HEK293 (cell line): ENCODE results near the gene VWF.

Experiments
- CTCF ChIA-PET: fragments of 350-600 bp; formaldehyde crosslinking; extraction: SDS; loops from one replicate; lab custom pipeline; 2021; ENCODE audit warnings: antibody characterized with exemption; lab: Yijun Ruan, JAX
- POLR2A ChIA-PET: fragments of 300-600 bp; formaldehyde crosslinking; extraction: SDS; loops from one replicate; lab custom pipeline; 2020; ENCODE audit warnings: antibody characterized with exemption, inconsistent platforms; lab: Yijun Ruan, JAX
- H3K27ac ChIP-seq: fragments of 200-500 bp; sonication (Bioruptor generic); 2 replicates; pipeline ENCODE4 v1.5.1; 2014; ENCODE audit warnings: low read depth, low read length, control low read depth, inconsistent platforms; ENCODE audit errors: extremely low read depth
- H3K36me3 ChIP-seq, 2 experiments: fragments of 200-500 bp in 1 of 2; sonication (Bioruptor generic) in 1 of 2; 1 replicate in 1 of 2; 2 replicates in 1 of 2; pipeline ENCODE4 v1.5.1; 2014 to 2017; ENCODE audit warnings: inconsistent platforms in 2 of 2, low read length in 2 of 2; ENCODE audit not compliant: control insufficient read depth in 2 of 2, insufficient read depth in 1 of 2
- H3K4me1 ChIP-seq: fragments of 200-500 bp; sonication (Bioruptor generic); 2 replicates; pipeline ENCODE4 v1.5.1; 2014; ENCODE audit warnings: mild to moderate bottlenecking, low read length, inconsistent platforms; ENCODE audit not compliant: control insufficient read depth, insufficient read depth
- H3K4me3 ChIP-seq: 2 replicates; pipeline ENCODE4 v1.5.1; 2011; ENCODE audit warnings: low read depth, mild to moderate bottlenecking, control low read depth, low read length, moderate library complexity
- H3K9me3 ChIP-seq: fragments of 200-500 bp; sonication (Bioruptor generic); 2 replicates; pipeline ENCODE4 v1.5.1; 2014; ENCODE audit warnings: low read depth, low read length, inconsistent platforms; ENCODE audit not compliant: control insufficient read depth, insufficient read depth
- HOXD13 ChIP-seq: sonication (generic); formaldehyde crosslinking; IDR thresholded peaks from 2 replicates; pipeline ENCODE4 v1.8.0; 2022; ENCODE audit warnings: missing genetic modification reagents, borderline replicate concordance
- OSR2 ChIP-seq: fragments of 450-650 bp; formaldehyde crosslinking; IDR thresholded peaks from 2 replicates; pipeline ENCODE4 v1.5.1; 2016; ENCODE audit warnings: missing biosample characterization, missing genetic modification characterization
- REST ChIP-seq: fragments of 450-650 bp; formaldehyde crosslinking; IDR thresholded peaks from 2 replicates; pipeline ENCODE4 v1.5.1; 2016; ENCODE audit warnings: missing biosample characterization, missing genetic modification characterization
- SP7 ChIP-seq: fragments of 450-650 bp; formaldehyde crosslinking; IDR thresholded peaks from 2 replicates; pipeline ENCODE4 v1.5.1; 2016; ENCODE audit warnings: missing biosample characterization, missing genetic modification characterization
- TCF7L2 ChIP-seq: IDR thresholded peaks from 2 replicates; pipeline ENCODE4 v1.6.1; 2011; ENCODE audit warnings: low read depth, mild to moderate bottlenecking, inconsistent platforms, low read length, moderate library complexity, borderline replicate concordance
- ZBTB1 ChIP-seq: fragments of 450-650 bp; formaldehyde crosslinking; IDR thresholded peaks from 2 replicates; pipeline ENCODE4 v1.5.1; 2016; ENCODE audit warnings: missing biosample characterization, missing genetic modification characterization
- ZIC2 ChIP-seq: fragments of 450-650 bp; formaldehyde crosslinking; IDR thresholded peaks from 2 replicates; pipeline ENCODE4 v1.5.1; 2016; ENCODE audit warnings: missing biosample characterization, missing genetic modification characterization
- ZNF239 ChIP-seq: fragments of 450-650 bp; formaldehyde crosslinking; IDR thresholded peaks from 2 replicates; pipeline ENCODE4 v1.5.1; 2016; ENCODE audit warnings: missing biosample characterization, missing genetic modification characterization
- ZNF24 ChIP-seq: fragments of 450-650 bp; formaldehyde crosslinking; IDR thresholded peaks from 2 replicates; pipeline ENCODE4 v1.5.1; 2016; ENCODE audit warnings: missing biosample characterization, missing genetic modification characterization
- ZNF341 ChIP-seq: fragments of 450-650 bp; formaldehyde crosslinking; IDR thresholded peaks from 2 replicates; pipeline ENCODE4; 2016; ENCODE audit warnings: low read depth, missing biosample characterization, missing genetic modification characterization
- ZNF501 ChIP-seq: fragments of 450-650 bp; formaldehyde crosslinking; IDR thresholded peaks from 2 replicates; pipeline ENCODE4 v1.5.1; 2016; ENCODE audit warnings: missing biosample characterization, missing genetic modification characterization
- ZNF580 ChIP-seq: fragments of 450-650 bp; formaldehyde crosslinking; IDR thresholded peaks from 2 replicates; pipeline ENCODE4 v1.5.1; 2016; ENCODE audit warnings: missing biosample characterization, missing genetic modification characterization
- ZNF623 ChIP-seq: fragments of 450-650 bp; formaldehyde crosslinking; IDR thresholded peaks from 2 replicates; pipeline ENCODE4 v1.5.1; 2016; ENCODE audit warnings: missing biosample characterization, missing genetic modification characterization
- ZNF626 ChIP-seq: fragments of 450-650 bp; sonication (Bioruptor Pico); formaldehyde crosslinking; IDR thresholded peaks from 2 replicates; pipeline ENCODE4 v1.5.1; 2018; ENCODE audit warnings: missing biosample characterization, missing genetic modification characterization, inconsistent platforms
- ZNF76 ChIP-seq: fragments of 450-650 bp; formaldehyde crosslinking; IDR thresholded peaks from 2 replicates; pipeline ENCODE4; 2016; ENCODE audit warnings: low read depth, missing biosample characterization, missing genetic modification characterization, borderline replicate concordance
- ZSCAN5A ChIP-seq: fragments of 450-650 bp; formaldehyde crosslinking; IDR thresholded peaks from 2 replicates; pipeline ENCODE4 v1.5.1; 2016; ENCODE audit warnings: missing biosample characterization, missing genetic modification characterization
- ZXDB ChIP-seq: fragments of 450-650 bp; formaldehyde crosslinking; IDR thresholded peaks from 2 replicates; pipeline ENCODE4 v1.5.1; 2016; ENCODE audit warnings: missing biosample characterization, missing genetic modification characterization

Gene VWF

GRCh38 chr12:5969974-5970690 lies 154.3 kb downstream of the VWF start:
- H3K4me1 ChIP-seq = no peaks in the 10 kb centered on the region
- CTCF ChIA-PET = interaction anchor here (2.1 kb wide), 1 partner anchor 18 kb away, joined by 6 read pairs; no protein-coding TSS in a partner anchor
- no peaks in the 10 kb centered on the region for H3K9me3 ChIP-seq
- no peak overlapping the region for H3K4me3 ChIP-seq
- POLR2A ChIA-PET = no interaction called here
- no peak overlapping the region for H3K27ac ChIP-seq
- H3K36me3 ChIP-seq = no peaks in the 10 kb centered on the region
- TF ChIP-seq ZNF626 (tag by site-specific recombination) (no peak), ZNF341 (tag by site-specific recombination) (no peak), ZXDB (tag by site-specific recombination) (no peak), SP7 (no peak), ZNF24 (tag by site-specific recombination) (no peak), ZSCAN5A (tag by site-specific recombination) (no peak), ZBTB1 (no peak), OSR2 (no peak), ZNF239 (tag by site-specific recombination) (no peak), ZNF501 (tag by site-specific recombination) (no peak), REST (tag by site-specific recombination) (no peak), HOXD13 (CRISPR knock-in tag) (no peak), ZNF76 (tag by site-specific recombination) (no peak), TCF7L2 (no peak), ZNF623 (tag by site-specific recombination) (no peak)

GRCh38 chr12:5969156-5969973 lies 155.1 kb downstream of the VWF start:
- no peaks in the 10 kb centered on the region for H3K4me1 ChIP-seq
- no peak overlapping the region for H3K27ac ChIP-seq
- no peaks in the 10 kb centered on the region for H3K36me3 ChIP-seq
- H3K9me3 ChIP-seq = no peaks in the 10 kb centered on the region
- H3K4me3 ChIP-seq = no peak overlapping the region
- TF ChIP-seq ZIC2 (tag by site-specific recombination) = peak; percentile 37
- TF ChIP-seq ZNF580 = no peak
- TF ChIP-seq, all 188 proteins: peak for 1
- CTCF ChIA-PET = interaction anchor here (2.1 kb wide), 1 partner anchor 19 kb away, joined by 6 read pairs; no protein-coding TSS in a partner anchor
- POLR2A ChIA-PET = no interaction called here
